GM21360 (cell line): ENCODE data around the gene MIB2.
A peak's percentile ranks its signal among the peaks of the same experiment; 100 is the strongest.

Source experiments
- ATAC-seq: cut with Tn5 transposase; IDR thresholded peaks from one replicate; pipeline ENCODE4 v1.9.1; 2021; ENCODE audit warnings: mild to moderate bottlenecking, moderate library complexity; ENCODE audit not compliant: unreplicated experiment

The MIB2 gene

GRCh38 chr1:1614204-1614953, 921 bp upstream of the MIB2 start:
- no peak for ATAC-seq

- ATAC-seq = no peak
Observed at GRCh38 chr1:1614954-1615255, 395 bp upstream of the MIB2 start.

- ATAC-seq = peak; percentile 10
Observed at GRCh38 chr1:1616045-1616790, 918 bp downstream of the MIB2 start.

DNA sequence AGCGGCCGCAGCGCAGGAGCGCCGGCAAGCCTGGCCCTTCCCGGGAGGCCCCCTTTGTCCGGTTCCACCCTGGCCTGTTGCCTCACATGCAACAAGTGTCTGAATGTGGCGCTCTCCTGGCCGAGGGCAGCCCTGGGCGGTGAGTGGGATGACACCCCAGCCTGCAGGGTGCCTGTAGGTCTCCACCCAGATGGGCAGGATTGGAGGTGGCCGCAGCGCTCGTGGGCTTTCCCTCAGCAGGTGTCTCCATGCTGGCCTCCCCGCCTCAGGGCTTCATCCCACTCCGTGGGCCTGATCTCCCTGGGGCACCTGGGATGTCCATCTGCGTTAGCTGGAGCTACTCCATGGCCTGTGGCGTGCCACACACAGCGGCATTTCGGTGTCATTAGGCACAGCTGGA, 1.5 kb downstream of the MIB2 start:
- no peak for ATAC-seq

DNA sequence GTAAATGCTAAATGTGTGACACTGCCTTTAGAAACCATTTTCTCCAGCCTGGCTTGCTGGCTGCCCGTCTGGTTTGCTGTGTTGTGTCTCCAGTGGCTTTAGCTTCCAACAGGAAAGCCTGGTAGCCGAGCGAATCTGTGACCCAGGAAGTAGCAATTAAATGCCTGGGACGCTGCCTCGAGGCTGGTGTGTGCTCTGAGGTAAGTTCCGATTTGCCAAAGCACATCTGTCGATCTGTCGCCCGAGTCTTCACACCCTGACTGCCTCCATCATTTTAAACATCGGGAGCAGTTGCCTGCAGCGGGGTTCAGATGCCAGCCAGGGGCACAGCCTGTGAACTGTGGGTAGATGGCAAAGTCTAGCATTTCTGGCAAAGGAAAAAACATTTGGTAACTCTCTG, 2.2 kb downstream of the MIB2 start:
- no peak for ATAC-seq

GRCh38 chr1:1617925-1618324, 2.6 kb downstream of the MIB2 start:
- no peak for ATAC-seq

DNA sequence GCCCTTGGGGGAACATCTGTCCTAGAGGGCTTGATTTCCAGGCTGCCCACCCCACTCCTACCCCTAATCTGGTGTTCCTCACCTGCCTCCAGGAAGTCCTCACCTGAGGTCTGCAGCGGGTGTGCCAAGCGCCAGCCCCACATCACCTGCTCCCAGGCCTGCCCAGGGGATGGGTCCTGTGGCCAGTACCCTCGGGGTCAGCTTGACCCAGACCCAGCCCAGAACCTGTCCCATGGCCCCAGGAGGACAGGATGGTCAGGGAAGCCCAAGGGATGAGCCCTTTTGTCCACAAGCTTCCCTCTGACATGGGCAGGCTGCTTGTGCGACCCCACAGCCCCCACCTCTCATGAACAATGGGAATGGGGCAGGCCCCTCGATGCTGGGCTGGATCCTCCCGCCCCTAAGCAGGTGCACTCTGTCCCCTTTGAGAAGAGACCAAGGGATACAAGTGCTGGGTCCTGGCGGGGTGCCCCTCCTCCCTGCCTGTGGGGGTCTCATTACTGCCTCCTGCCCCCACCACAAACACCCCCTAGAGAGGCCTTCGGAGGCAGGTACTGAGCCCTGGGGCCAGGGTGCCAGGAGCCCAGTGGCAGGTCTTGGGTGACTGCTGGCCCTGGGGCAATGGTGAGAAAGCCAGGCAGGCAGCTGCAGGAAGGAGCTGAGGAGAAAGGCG, 3.2 kb downstream of the MIB2 start:
- no peak for ATAC-seq

DNA sequence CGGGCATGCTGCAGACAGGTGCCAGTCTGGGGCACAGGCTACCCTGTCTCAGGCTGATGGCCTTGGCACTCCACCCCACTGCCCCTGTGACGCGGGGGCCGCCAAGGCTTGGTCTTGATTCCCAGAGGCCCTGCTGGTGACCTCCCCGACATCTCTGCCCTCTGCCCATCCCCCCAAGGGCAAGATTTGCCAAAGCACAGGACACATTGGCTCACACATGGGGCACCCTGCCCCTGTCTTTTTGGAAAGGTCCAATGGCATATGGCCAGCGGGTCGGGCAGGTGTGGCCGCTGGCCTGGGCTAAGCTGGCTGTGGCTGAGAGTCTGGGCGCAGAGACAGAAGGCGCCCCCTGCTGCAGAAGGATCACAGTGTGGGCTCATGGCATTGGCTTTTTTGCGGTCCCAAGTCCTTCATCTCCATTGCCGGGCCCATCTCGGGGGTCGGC, 4.6 kb downstream of the MIB2 start:
- no peak for ATAC-seq

DNA sequence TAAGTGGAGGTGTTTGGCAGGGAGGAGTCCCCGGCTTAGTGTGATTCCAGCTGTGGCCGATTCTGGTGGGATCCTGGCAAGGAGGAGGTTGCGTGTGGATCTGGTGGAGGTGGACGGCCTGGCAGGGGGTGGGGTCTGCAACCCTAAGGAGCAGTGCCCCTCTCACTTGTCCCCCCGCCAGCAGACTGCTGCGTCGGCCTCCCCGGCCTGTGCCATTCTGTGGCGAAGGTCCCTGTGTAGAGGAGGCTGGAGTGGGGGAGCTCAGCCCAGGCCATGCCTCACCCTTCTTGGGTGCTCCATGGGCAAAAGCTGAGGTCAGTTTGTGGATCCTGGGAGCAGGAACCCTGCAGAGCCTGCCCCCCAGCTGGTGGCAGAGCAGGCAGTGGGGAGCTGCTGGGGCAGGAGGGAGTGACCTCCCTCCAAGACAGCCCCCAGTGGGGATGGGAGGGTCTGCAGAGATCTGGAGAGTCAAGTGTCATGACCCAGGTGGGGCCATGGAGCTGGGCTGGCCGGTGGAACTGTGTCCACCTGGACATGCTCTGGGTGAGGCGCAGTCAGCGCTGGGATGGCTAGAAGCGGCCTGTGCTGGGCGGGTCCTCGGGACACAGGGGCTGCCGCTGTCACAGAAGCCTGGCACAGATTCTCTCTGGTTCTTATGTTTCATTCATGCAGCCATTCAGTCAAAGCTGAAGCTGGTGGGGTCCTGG, 5.3 kb downstream of the MIB2 start:
- ATAC-seq = no peak

GRCh38 chr1:1621173-1622009, 6.1 kb downstream of the MIB2 start:
- ATAC-seq = no peak

DNA sequence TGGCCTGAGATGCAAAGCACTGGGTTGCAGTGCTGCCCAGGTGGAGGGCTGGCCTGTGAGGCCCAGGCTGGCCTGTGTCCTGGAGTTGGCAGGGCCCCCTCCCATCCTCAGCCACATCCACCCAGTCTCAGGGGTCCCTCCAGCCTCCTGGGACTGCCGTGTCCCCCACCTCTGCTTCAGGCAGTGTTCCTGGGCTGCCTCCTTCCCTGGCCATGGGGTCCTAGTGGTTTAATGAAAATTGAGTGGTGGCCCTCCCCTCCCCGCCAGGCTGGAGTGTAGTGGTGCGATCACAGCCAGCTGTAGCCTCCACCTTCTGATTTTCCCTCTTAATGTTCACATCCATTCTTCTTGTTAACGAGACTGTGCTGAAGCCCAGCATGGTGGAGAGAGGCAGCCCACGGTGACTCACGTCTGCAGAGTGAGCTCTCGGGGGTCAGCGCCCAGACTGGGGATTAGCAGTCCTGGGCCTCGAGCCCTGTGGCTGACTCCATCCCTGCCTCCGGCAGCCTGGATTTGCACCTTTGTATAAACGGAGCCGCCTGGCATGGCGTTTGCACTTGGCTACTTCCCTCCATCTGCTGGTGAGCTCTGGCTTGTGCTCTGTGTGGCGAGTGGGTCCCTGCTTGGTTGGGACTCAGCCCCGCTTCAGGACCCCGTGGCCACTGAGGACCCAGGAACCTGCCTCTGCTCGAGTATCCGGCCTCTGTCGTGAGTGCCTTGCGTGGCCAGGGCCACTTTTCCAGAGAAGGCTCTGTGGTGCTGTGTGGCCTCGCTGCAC, 6.9 kb downstream of the MIB2 start:
- no peak for ATAC-seq

DNA sequence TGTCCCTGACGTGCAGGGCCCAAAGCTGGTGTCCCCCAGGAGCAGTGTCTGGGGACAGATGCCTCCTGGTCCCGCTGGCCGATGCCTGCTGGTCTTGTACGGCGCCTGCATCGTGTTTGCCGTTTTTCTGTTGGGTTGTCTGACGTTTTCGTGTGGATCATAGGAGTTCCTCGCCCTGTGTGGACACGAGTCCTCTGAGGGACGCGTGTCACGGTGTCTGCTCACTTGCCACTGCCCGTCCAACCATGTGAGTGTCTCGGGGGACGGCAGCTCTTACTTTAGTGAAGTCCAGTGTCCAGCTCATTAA, 7.4 kb downstream of the MIB2 start:
- ATAC-seq = no peak

- ATAC-seq = no peak
Observed at GRCh38 chr1:1623181-1623630, 7.9 kb downstream of the MIB2 start.

DNA sequence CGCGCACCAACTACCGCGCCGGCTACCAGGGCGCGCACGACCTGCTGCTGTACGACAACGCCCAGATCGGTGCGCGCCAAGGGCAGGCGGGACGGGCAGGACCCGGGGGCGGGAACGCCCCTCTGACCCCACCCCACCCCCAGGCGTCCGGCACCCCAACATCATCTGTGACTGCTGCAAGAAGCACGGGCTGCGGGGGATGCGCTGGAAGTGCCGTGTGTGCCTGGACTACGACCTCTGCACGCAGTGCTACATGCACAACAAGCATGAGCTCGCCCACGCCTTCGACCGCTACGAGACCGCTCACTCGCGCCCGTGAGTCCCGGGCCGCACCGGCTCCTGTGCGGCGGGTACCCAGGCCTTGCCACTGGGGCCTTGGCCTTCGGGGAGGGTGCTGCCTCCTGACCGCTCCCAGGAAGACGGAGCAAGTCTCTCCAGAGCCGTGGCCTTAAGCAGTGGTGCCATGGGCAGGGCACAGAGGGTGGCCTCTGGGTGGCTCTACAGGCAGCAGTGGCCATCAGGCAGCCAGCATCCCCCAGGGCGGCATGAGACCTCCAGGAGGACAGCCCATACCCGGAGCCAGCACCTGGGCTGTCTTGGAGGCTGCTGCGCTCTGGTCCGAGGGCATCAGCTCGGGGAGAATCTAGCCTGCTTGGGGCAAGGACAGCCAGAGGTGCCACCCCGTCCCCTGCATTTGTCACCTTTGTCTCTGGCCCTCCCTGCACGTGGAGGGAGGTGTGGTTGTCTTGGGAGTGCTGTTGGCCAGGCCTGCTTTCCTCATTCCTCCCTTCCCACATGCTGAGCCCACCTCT, 8.5 kb downstream of the MIB2 start:
- ATAC-seq = no peak

- ATAC-seq = no peak
Observed at GRCh38 chr1:1624443-1625403, 9.4 kb downstream of the MIB2 start.

DNA sequence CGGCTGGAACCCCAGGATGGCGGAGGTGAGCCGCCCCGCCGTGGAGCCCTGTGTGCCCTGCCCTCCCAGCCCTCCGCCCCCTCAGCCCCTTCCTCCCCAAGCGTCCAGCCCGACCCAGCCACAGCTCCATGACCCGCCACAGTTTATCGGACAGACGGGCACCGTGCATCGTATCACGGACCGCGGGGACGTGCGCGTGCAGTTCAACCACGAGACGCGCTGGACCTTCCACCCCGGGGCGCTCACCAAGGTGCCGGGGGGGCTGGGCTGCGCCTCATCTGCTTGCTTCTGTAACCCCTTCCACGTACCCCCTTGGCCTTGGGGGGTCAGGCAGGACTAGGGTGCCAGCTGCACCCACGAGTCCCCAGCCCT, 10.1 kb downstream of the MIB2 start:
- ATAC-seq = no peak

- no peak for ATAC-seq
Observed at GRCh38 chr1:1625824-1626206, 10.5 kb downstream of the MIB2 start.
